Stimulated activated CD4-positive, alpha-beta T cell treated with anti-CD3 and anti-CD28 coated beads, Interleukin-1b, Interleukin-23, amount 100 ng/mL, for 4 hours (primary cell): Measurements from ENCODE around the gene PDCD2L.
A peak's percentile ranks its signal among the peaks of the same experiment; 100 is the strongest.
"Not testable (repeated sequence)": the region's sequence is repeated elsewhere in the genome, so short reads cannot be mapped to it uniquely, and the experiment has no call there.

Experiments
- DNase-seq, 2 donors: peaks; one replicate each; pipeline ENCODE4 v3.0.0-alpha.2; 2020; ENCODE audit warnings: low read depth in 2 of 2

PDCD2L gene

GRCh38 chr19:34411216-34411615 lies 7.0 kb downstream of the PDCD2L start:
- DNase-seq, result no peak

- DNase-seq, result no peak
Measured at GRCh38 chr19:34416021-34416545, 11.9 kb downstream of the PDCD2L start.

- no peak for DNase-seq
Measured at GRCh38 chr19:34418300-34418699, 14.1 kb downstream of the PDCD2L start.

GRCh38 chr19:34426096-34426661 lies 22.0 kb downstream of the PDCD2L start:
- no peak for DNase-seq

GRCh38 chr19:34428549-34429285 lies 24.5 kb downstream of the PDCD2L start:
- DNase-seq, result peak in 1 of 2 donors; percentile 5

GRCh38 chr19:34429553-34429952 lies 25.4 kb downstream of the PDCD2L start:
- DNase-seq, result no peak

- DNase-seq, result peak in 1 of 2 donors; percentile 15
Measured at GRCh38 chr19:34430738-34431625, 26.8 kb downstream of the PDCD2L start.

- DNase-seq, result no peak
Measured at GRCh38 chr19:34431681-34432402, 27.6 kb downstream of the PDCD2L start.

GRCh38 chr19:34432797-34433196 lies 28.6 kb downstream of the PDCD2L start:
- DNase-seq, result no peak

GRCh38 chr19:34436716-34437115 lies 32.5 kb downstream of the PDCD2L start:
- DNase-seq, result no peak

- no peak for DNase-seq
Measured at GRCh38 chr19:34448191-34448590, 44.0 kb downstream of the PDCD2L start.

GRCh38 chr19:34452723-34453122 lies 48.5 kb downstream of the PDCD2L start:
- DNase-seq, result no peak

GRCh38 chr19:34454091-34454490 lies 49.9 kb downstream of the PDCD2L start:
- no peak for DNase-seq

GRCh38 chr19:34454685-34455084 lies 50.5 kb downstream of the PDCD2L start:
- DNase-seq, result no peak

GRCh38 chr19:34455783-34456480 lies 51.7 kb downstream of the PDCD2L start:
- not testable (repeated sequence) for DNase-seq

- DNase-seq, result no peak
Measured at GRCh38 chr19:34457446-34457845, 53.2 kb downstream of the PDCD2L start.

GRCh38 chr19:34458677-34459076 lies 54.5 kb downstream of the PDCD2L start:
- DNase-seq, result no peak

GRCh38 chr19:34459614-34460013 lies 55.4 kb downstream of the PDCD2L start:
- no peak for DNase-seq

GRCh38 chr19:34461375-34462100 lies 57.3 kb downstream of the PDCD2L start:
- DNase-seq, result no peak

- DNase-seq, result not testable (repeated sequence)
Measured at GRCh38 chr19:34464785-34465184, 60.6 kb downstream of the PDCD2L start.
